Right lobe of liver (tissue), 4 donors: ENCODE data around the gene FARS2.

Source experiments
- CTCF ChIP-seq, 4 donors: fragments of 200-600 bp in 3 of 4; fragments of 450-650 bp in 1 of 4; IDR thresholded peaks; one replicate each; pipeline versions ENCODE4 v1.5.1 to v1.8.0; 2016 to 2022; ENCODE audit warnings: antibody characterized with exemption in 4 of 4, mild to moderate bottlenecking in 2 of 4
- POLR2A ChIP-seq: fragments of 450-650 bp; IDR thresholded peaks from one replicate; pipeline ENCODE4 v1.6.1; 2017; ENCODE audit warnings: antibody characterized with exemption, mild to moderate bottlenecking
- donor health status: DM: no; HTN: no; CAD: no.
- donor health status: DM: no; HTN: no; CAD: no.
- donor health status: DM: no; HTN: yes; CAD: no.

- no peak for TF ChIP-seq CTCF (IDR thresholded peaks at IDR 0.05)
- no peak for TF ChIP-seq POLR2A
These were observed 403.9 kb downstream of the FARS2 start for GRCh38 chr6:5665173-5665572.
